GM21367 (cell line): Measurements from ENCODE around the gene DNAJC30.

ENCODE experiments used
- ATAC-seq: cut with Tn5 transposase; IDR thresholded peaks from one replicate; pipeline ENCODE4 v1.9.1; 2021; ENCODE audit not compliant: unreplicated experiment

DNAJC30 gene

DNA sequence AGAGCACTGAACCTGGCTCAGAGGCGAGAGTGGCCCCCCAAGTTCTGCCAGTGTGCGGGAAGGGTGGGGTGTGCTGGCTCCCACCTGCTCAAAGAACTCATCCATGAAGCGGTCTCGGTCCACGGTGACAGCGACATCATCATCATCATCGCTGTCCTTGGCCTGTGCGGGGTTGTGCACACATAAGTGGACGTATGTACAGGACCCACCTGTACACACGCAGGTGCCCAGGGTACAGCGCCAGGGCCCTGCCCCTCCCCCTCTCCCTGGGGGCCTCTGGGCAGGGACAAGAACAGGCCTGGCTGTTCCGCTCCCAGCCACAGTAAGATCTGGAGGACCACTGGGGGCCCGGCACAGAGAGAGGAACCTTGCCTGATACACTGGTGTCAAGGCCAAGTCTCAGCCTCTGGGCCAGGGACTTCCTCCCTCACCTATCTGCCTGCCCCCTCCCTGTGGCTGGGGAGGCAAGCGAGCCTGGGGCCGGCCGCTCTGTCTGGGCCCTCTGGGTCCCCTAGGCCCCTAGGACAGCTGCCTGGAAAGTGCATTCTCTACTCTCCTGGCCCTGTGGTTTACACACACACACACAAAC, 25.8 kb upstream of the DNAJC30 start:
- ATAC-seq, result no peak

DNA sequence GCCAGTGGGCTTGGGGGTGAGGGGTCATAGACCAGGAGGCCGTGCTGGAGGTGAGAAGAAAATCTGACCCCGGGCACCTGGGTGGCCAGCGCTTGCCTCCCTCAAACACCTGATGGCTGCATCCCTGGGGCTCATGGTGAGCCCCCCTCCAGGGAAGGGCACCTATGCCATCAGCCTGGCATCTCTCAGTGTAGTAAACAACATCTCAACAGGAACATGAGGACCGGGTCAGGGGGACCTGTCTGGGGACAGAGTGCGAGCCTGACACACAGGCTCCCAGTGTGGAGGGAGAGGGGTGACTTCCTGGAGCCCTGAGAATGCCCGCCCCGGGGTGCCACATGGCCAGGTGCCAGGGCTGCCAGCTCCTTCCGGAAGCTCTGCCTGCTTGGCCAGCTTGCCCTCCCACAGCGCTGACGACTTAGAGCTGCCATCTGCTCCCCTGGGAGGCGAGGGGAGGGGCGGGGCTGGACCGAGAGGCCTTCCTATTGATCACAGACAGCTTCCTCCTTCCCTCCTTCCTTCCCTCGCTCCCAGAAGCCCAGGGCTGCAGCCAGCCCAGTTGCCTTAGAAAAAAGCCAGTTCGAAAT, 23.9 kb upstream of the DNAJC30 start:
- ATAC-seq, result no peak

DNA sequence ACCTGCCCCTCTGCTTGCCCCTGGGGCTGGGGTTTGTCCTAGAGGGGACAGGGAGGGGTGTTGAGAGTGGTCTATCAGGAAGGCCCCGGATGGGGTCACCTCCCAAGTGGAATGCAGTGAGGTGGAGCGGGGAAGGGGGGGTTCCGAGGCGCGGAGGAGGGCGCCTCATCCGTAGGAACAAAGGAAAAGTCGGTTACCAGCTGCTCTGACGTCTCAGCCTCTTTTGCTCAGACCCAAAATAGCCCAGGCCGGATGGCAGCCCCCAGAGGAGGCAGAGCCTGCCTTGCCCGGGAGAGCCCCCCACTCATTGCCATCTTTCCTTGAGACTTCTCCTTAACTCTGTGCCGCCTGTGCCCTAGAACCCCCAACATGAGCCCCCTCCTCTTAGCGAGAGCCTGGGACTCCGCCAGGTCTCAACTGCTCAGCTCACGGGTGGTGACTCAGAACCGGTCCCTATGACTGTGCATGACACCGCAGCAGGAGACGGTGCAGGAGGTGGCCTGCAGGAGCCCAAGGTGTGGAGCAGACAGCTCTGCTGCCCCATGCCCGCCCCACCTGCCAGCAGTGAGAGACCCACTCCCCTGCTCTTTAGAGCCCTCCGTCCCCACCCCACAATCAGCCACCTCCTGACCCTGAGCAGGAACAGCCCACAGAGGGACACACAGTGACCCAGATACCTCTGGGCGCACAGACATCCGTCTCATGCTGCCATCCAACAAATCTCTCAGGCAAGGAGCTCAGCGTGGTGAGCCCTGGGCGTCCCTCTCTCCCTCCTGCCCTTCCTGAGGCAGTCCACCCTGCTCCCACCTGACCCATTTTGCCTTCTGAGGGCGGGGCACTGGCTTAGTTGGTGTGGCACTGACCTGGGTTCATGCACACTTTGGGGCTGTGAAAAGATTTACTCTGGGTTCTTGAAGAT, 23.1 kb upstream of the DNAJC30 start:
- no peak for ATAC-seq

DNA sequence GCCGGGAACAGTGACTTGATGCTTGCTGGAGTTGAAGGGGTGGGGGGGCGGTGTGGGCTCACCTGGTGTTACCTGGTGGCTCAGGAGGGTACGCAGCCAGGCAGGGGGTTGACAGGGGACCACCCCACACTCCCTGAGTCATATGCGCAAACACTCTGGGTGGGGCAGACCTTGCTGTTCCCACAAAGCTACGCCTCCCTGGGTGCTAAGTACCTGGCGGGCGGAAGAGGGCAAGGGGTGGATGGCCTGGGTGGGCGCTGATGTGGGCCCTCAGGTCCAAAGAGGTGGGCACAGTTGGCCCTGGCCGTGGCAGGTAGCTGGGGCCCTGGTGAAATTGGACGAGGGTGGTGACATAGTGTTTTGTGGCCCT, 22.3 kb upstream of the DNAJC30 start:
- no peak for ATAC-seq

DNA sequence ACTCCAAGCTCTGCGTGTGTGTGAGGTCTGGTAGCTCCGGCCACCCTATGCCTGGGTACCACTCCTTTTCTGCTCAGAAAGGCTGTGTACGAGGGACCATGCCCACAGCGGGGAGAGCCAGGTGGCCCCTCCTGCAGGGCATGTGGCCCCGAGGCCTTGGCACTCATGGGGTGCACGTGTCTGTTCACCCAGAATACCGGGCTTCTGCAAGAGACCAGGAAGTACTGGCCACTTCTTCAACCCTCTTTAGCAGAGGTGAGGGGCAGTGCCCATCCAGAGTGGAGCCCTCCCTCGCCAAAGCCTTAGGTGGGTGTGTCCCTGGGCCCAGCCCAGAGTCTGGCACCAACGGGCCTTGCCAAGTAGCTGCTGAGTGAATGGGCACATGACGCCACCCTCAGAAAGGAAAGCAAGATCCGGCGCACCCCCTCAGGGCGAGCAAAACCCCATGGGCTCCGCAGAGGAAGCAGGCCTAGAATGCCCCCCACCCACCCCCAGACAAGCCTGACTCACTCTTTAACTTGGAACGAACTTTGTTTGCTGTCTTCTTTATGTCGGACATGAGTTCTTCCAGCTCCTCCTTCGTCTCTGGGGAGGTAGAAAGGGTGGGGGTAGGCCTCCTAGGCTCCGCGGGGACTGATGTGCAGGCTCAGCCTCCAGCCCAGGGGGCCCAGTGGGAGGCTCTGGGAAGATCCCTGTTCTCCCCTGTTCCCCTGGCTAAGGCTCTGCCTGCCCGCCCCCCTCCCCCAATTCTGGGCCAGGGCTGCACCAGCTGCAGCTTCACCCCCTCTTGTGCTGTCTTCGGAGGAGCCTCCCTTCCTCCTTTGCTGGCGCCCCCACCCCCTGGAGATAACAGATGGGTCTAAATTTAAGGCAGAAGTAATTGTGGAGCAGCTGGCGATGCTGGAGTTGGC, 21.6 kb upstream of the DNAJC30 start:
- no peak for ATAC-seq

DNA sequence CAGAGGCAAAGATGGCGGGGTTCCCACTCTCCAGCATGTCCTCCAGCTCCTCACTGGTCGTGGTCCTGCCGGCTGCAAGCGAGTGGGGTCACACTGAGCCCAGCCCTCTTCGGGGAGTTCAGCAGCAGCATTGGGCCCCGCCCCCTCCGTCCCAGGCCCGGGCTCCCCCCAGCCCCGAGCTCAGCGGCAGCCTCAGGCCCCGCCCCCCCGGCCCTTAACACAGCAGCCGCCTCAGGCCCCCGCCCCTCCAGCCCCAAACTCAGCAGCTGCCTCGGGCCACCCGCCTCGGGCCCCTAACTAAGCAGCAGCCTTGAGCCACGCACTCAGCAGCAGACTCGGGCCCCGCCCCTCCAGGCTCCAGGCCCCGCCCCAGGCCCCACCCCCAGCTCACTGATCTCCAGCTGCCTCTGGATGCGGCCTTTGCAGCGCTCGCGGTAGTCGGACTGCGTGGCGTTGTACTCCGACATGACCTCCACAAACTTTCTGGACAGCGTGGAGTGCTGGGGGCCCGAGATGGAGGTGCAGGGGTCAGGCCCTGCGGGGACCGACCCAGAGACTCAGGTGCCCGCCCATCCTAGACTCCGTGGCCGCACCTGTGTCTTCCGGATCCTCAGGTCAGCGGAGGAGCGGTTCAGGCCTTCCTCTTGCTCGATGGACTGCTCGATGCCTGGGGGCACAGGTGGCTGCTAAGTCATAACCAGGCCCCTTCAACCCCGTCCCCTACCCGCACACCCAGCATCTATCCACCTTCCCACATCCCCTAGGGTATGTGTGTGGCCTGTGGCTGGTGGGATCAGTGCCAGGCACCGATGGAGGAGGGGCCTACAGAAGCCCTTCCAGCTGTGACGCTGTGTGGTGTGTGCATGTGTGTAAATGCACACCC, 20.7 kb upstream of the DNAJC30 start:
- ATAC-seq, result no peak

DNA sequence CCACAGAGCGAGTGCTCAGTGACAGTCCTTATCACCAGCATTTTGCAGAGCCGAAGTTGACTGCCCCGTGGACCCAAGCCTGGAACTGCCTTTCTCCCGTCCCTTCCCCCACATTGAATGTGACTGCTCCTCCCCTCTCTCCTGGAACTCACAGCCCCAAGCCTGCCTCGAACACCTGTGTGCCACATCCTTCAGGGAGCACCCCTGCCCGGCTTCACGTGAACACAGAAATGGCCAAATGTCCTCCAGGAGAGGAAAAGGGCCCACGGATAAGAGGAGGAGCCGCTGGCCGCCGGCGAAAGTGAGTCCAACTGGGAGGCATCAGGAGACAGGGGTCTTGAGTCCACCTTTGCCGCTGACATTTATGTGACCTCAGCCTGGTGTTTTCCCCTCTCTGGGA, 20.0 kb upstream of the DNAJC30 start:
- no peak for ATAC-seq

DNA sequence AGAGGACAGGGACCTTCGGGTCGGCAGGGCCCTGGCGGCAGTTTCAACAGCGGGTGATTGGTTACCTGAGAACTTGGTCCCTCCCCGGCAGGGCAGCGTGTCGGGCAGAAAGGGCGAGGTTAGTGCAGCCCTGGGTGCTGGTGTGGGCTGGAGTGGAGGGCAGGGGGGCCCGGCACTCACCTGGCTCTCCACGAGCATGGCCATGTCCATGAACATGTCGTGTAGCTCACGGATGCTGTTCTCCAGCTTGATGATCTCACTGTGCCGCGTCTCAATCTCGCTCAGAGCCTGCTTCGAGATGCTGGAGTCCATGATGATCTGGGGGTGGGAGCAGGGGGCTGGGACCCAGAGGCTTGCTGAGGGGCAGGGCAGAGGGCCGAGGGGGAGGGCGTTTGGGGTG, 19.4 kb upstream of the DNAJC30 start:
- no peak for ATAC-seq

DNA sequence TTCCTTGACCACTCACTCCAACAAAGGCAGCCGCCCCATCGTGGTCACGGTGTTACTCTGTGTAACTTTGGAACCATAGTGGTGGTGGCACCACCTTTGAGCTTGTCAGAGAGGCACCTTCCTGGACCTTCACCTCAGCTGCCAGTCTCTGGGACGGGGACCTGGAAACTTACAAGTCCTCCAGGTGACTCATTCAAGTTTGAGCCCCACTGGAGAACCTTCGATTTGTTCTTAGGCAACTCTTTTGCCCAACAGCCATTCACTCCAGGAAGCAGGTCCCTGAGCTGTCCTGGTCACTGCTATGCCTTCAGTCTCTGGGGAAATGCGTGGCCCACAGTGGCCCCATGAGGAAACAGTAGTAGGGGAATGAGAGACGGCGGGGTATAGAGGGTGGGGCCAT, 19.0 kb upstream of the DNAJC30 start:
- no peak for ATAC-seq

DNA sequence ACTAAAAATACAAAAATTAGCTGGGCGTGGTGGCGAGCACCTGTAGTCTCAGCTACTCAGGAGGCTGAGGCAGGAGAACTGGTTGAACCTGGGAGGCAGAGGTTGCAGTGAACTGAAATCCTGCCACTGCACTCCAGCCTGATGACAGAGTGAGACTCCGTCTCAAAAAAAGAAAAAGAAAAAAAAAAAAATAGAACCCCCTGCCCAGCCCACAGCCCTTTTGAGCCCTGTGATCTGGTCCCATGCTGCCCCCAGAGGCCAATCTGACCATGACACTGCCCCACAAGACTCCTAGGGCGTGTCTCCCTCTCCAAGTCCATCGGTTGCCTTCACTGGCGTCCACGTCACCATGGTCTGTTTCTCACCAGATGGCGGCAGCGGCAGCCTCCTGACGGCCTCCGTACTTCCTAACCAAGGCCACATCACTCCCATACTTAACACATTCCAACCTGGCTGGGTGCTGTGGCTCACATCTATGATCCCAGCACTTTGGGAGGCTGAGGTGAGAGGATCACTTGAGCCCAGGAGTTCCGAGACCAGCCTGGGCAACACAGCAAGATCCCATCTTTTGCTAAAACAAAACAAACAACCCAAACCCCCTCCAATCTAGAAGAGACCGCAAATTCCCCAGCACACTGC, 18.2 kb upstream of the DNAJC30 start:
- ATAC-seq, result no peak

DNA sequence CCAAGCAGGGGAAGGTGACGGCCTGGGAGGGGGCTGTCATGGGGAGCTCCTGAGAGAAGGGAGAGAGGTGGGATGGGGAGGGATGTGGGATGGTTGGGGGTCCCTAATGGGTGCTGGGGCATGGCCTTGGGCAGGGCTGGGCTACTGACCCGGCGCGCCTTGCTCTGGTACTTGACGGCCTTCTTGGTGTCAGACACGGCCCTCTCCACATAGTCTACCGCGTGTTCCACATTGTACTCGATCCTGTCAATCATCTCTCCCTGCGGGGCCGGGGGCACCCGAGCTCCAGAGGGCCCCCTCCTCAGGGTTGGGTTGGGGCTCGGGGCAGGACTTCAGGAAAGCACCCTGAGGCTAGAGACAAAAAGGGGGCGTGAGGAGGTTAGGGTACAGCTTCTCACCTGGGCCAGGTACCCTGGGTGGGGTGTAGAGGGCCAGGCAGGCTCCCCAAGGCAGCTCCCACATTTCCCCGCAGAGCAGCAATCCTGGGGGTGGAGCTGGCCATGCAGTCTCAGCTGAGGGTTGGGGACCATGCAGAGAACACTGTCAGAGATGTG, 17.4 kb upstream of the DNAJC30 start:
- ATAC-seq, result no peak

DNA sequence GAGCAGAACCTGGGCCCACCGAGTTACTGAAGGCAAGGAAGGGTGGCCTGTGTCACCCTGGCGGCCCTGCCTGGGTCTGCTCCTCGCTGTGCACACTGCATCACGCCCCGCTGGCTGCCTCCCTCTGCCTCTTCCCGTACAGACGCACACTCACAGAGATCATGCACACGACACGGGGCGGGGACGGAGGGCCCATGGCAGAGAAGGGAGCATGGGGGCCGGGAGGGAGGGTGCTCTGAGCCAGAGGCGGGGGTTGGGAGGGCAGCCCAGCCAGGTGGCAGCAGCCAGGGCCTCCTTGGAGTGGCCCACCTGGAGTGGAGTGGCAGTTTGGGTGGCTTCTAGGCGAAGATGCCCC, 16.8 kb upstream of the DNAJC30 start:
- ATAC-seq, result no peak

DNA sequence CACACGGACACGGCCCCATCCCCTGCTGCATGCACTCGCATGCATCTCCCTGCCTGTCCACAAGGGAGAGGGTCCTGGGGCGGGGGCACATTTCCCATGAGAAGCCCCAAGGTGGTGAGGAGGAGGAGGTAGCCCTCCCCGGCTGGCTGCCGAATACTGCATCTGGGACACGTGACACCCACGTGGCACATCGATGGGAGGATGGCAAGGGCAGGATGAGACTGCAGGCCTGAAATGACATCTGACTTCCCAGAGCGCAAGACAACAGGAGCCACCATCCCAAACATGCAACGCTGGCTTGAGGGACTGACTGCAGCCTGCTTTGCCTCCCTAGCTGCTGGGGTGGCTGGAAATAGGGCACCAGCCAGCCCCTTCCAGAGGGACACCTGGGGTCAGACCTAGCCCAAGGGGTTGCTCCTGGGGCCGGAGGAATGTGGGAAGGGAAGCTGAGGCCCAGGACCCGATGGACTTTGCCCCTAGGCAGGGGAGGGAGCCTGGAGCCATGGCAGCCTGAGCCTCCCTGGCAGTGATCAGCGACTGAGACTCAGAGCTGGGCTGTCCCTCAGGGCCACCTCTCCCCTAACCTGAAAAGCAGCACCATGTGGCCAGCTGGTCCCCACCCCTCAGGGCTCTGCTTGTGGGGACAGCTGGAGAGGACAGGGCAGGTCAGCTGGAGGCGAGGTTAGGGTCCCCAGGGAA, 16.3 kb upstream of the DNAJC30 start:
- ATAC-seq, result no peak

DNA sequence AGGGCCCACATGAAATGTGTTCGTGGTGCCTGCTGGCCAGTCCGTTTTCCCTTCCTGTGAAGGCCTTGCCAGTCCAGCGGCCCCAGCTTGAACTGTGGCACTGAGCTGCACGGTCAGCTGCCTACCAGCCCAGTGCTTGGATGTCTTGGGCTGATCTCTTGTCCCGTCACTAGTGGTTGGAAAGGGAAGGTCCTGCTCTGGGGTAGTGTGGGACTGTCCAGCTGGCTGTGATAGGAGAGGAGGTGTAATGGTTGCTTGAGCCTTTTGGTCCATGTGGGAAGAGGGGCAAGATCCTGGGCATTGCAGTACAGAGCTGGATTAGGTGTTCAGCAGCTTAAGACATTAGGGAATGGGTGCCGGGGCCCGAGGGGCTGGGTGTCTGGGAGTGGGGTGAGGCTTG, 15.2 kb upstream of the DNAJC30 start:
- no peak for ATAC-seq

DNA sequence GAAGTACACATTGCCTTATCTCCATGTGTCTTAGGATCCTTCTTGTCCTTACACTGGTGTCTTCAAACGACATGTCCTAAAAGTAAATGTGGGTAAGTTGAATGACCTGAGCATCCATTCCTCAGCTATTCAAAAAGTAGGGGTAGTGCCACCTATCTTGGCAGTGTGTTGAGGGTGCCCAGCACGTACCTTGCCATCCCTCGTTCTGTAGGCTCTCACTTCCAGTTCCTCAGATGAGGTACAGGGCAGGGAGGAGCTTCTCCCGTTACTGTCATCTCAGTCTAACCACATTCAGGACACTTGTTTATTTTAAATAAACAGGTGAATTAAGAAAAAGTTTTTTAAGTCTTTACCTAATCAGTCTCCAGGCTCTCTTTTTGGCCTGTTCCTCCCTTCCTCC, 13.1 kb upstream of the DNAJC30 start:
- no peak for ATAC-seq

DNA sequence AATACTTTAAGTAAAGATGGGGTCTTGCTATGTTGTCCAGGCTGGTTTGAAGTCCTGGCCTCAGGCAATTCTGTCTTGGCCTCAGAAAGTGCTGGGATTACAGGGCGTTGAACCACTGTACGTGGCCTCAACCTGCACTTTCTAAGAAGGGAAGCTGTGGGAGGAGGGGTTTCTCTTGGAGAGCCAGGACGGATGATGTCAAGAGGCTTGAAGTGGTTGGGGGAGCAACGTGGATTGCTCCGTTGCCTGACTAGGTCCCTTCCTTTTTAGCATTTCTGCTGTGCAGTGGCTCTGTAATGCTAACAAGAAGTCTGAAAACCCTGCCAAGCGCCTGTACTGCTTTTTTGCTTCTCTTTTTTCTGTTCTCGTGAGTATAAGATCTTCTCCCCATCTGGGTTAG, 7.4 kb upstream of the DNAJC30 start:
- ATAC-seq, result no peak

DNA sequence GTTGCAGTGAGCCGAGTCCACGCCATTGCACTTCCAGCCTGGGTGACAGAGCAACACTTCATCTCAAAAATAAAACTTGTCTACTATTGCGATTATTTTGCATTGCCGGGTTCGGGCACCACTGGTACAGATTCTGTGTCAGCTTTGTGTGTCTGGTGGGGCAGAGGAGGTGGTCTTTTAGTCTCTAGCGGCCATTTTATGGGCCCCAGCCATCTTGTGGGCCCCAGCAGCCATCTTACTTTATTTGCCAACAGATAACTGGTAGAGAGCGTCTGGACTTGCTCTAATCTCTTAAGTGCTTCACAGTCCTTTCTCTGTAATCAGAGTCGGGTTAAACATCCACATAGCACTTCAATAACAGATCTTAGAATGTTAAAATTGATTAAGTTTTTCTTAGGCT, 5.0 kb upstream of the DNAJC30 start:
- no peak for ATAC-seq

DNA sequence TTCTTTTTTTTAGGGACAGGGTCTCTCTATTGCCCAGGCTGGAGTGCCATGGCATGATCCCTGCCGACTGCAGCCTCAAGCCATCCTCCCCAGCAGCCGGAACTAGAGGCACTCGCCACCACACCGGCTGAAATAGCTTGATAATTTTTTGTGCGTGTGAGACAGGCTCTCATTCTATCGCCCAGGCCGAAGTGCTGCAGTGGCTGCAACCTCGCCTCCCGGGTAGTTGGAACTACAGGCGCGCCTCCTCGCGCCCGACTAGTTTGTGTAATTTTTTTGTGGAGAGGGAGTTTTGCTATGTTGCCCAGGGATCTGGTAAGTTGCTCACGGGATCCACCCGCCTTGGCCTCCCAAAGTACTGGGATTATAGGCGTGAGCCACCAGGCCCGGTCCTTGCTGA, 2.1 kb upstream of the DNAJC30 start:
- no peak for ATAC-seq
